OCI-LY7 (cell line): ENCODE data around the gene PDZRN4. TPM values are rescaled to one million over a fixed set of nuclear protein-coding genes. Genes with fewer than 3 reads are reported as not detected.
A peak's percentile ranks its signal among the peaks of the same experiment; 100 is the strongest.

ENCODE experiments used
- BruUV-seq: library from RNA; stranded (reverse); fragments of 400-500 nt; replicated peaks from 2 replicates; lab custom pipeline; 2021; lab: Mats Ljungman, UMichigan
- CTCF ChIA-PET: fragments of 300-600 bp; sonication (Branson Sonifier 250); formaldehyde crosslinking; loops from one replicate; lab custom pipeline; 2022; ENCODE audit warnings: antibody characterized with exemption; ENCODE audit not compliant: unreplicated experiment; lab: Charles Lee
- POLR2A ChIA-PET: fragments of 300-600 bp; sonication (Branson Sonifier 250); formaldehyde crosslinking; loops from one replicate; lab custom pipeline; 2022; ENCODE audit warnings: antibody characterized with exemption; lab: Charles Lee
- DNase-seq: peaks from one replicate; pipeline ENCODE4 v3.0.0-alpha.2; 2015; ENCODE audit warnings: low spot score
- H2AFZ ChIP-seq: fragments of 200-600 bp; sonication (generic), shearing (Covaris generic); 2 replicates; pipeline ENCODE4 v1.6.1; 2014; ENCODE audit warnings: mild to moderate bottlenecking, antibody characterized with exemption, low read length, moderate library complexity
- H3K27ac ChIP-seq: fragments of 200-600 bp; sonication (generic); 2 replicates; pipeline ENCODE4 v1.5.1; 2014; ENCODE audit warnings: mixed run types, low read depth, mild to moderate bottlenecking, moderate library complexity, low read length, inconsistent platforms; ENCODE audit not compliant: poor library complexity, severe bottlenecking
- H3K36me3 ChIP-seq: fragments of 200-600 bp; sonication (generic); 2 replicates; pipeline ENCODE4 v1.6.1; 2014; ENCODE audit warnings: mild to moderate bottlenecking, antibody characterized with exemption, low read length, moderate library complexity, mixed read lengths; ENCODE audit not compliant: insufficient read depth
- H3K4me1 ChIP-seq: fragments of 200-600 bp; sonication (generic); 2 replicates; pipeline ENCODE4 v1.5.1; 2014; ENCODE audit warnings: mild to moderate bottlenecking, low read length; ENCODE audit not compliant: insufficient read depth, poor library complexity, severe bottlenecking
- H3K4me2 ChIP-seq: fragments of 200-600 bp; sonication (generic); 2 replicates; pipeline ENCODE4 v1.6.1; 2014; ENCODE audit warnings: mild to moderate bottlenecking, low read length
- H3K4me3 ChIP-seq: fragments of 200-600 bp; sonication (generic); 2 replicates; pipeline ENCODE4 v1.5.1; 2014; ENCODE audit warnings: mild to moderate bottlenecking, low read depth, low read length; ENCODE audit not compliant: poor library complexity, severe bottlenecking
- H3K79me2 ChIP-seq: fragments of 200-600 bp; sonication (generic); 2 replicates; pipeline ENCODE4 v1.6.1; 2016; ENCODE audit warnings: low read depth, mild to moderate bottlenecking, low read length, moderate library complexity, mixed read lengths; ENCODE audit not compliant: insufficient read depth
- H3K9me2 ChIP-seq: fragments of 200-600 bp; sonication (generic); 2 replicates; pipeline ENCODE4 v1.6.1; 2016; ENCODE audit warnings: mild to moderate bottlenecking, low read length, mixed read lengths; ENCODE audit not compliant: insufficient read depth
- H3K9me3 ChIP-seq: fragments of 200-600 bp; sonication (generic); 2 replicates; pipeline ENCODE4 v1.6.1; 2014; ENCODE audit warnings: mild to moderate bottlenecking, mixed run types, low read length, mixed read lengths
- H4K20me1 ChIP-seq: fragments of 200-600 bp; sonication (generic); 2 replicates; pipeline ENCODE4 v1.6.1; 2014; ENCODE audit warnings: mild to moderate bottlenecking, antibody characterized with exemption, low read length, moderate library complexity, mixed read lengths; ENCODE audit not compliant: insufficient read depth
- CTCF ChIP-seq: fragments of 200-600 bp; sonication (generic); conservative IDR thresholded peaks from 2 replicates; pipeline ENCODE4 v1.5.1; 2014; ENCODE audit warnings: mild to moderate bottlenecking, antibody characterized with exemption, low read length, moderate library complexity, mixed read lengths
- EZH2phosphoT487 ChIP-seq: fragments of 200-600 bp; sonication (generic); IDR thresholded peaks from 2 replicates; pipeline ENCODE4 v1.6.1; 2018; ENCODE audit warnings: low read depth, borderline replicate concordance, mild to moderate bottlenecking, mixed run types, antibody characterized with exemption, low read length, moderate library complexity, mixed read lengths
- intact Hi-C: fragments of 100-400 bp; cut with micrococcal nuclease; formaldehyde crosslinking; loops from one replicate; pipeline ENCODE4 v1.10.0; 2022; ENCODE audit not compliant: unreplicated experiment
- total RNA-seq, 2 experiments: library from RNA; depleted of rRNA in 1 of 2; stranded (reverse); fragments of >200 nt in 1 of 2; shearing (Covaris generic) in 1 of 2; gene quantifications; 2 replicates each; pipeline ENCODE4 v1.2.3, GENCODE V29; 2014 to 2022

Gene PDZRN4
- total RNA-seq, 2 experiments from 2014 or later, result 6.8 to 16.8 TPM

DNA sequence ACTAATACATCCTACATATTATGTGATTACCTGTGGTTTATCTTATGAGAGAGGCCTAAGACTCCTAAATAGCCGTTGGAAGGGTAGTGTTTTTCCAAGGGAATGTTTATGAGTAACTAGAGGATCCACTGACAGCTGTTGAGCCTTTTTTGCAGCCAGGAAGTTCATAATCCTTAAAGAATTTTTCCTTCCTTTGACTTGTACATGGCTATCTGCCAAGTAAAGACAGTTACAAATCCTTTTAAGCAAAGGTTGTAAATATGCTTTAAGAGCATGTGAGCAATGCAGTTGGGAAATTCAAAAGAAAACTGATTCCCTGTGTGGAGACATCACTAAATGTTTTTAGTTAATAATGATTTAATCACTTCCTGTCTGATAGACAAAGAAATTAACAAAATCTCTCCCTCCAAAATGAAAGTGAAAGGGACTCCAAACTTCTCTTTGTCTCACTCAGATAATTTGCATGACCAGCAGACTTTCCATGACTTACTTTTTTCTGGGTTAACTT lies 333.8 kb downstream of the PDZRN4 start:
- Histone ChIP-seq H3K27ac (peak overlapping the region; percentile 47), H3K36me3 (no peaks in the 10 kb centered on the region; the same call in 1 of the 2 replicates), H3K9me3 (no peaks in the 10 kb centered on the region), H3K4me2 (peak overlapping the region; percentile 77), H3K9me2 (no peaks in the 10 kb centered on the region), H4K20me1 (no peaks in the 10 kb centered on the region), H3K4me3 (peak overlapping the region; percentile 55), H2AFZ (peak overlapping the region; percentile 94), H3K79me2 (no peaks in the 10 kb centered on the region), H3K4me1 (peaks cover 23% of the 10 kb centered on the region)
- ChIA-PET CTCF (interaction anchor here (0.9 to 1.2 kb wide), 2 partner anchors 10 to 62 kb away, joined by 3 read pairs; no protein-coding TSS in a partner anchor), POLR2A (interaction anchor here (0.8 to 2.1 kb wide), 6 partner anchors 10 to 97 kb away, joined by 3 to 8 read pairs (median 4); no protein-coding TSS in a partner anchor)
- BruUV-seq, result no TSS peak
- TF ChIP-seq CTCF (no peak), EZH2phosphoT487 (no peak)
- intact Hi-C loops, result no loop called here
- peak; percentile 57 for DNase-seq

- POLR2A ChIA-PET, result no interaction called here
- H3K4me2 ChIP-seq, result no peak overlapping the region
- TF ChIP-seq EZH2phosphoT487 (no peak), CTCF (no peak)
These were observed 338.9 kb downstream of the PDZRN4 start for GRCh38 chr12:41527062-41527461.

DNA sequence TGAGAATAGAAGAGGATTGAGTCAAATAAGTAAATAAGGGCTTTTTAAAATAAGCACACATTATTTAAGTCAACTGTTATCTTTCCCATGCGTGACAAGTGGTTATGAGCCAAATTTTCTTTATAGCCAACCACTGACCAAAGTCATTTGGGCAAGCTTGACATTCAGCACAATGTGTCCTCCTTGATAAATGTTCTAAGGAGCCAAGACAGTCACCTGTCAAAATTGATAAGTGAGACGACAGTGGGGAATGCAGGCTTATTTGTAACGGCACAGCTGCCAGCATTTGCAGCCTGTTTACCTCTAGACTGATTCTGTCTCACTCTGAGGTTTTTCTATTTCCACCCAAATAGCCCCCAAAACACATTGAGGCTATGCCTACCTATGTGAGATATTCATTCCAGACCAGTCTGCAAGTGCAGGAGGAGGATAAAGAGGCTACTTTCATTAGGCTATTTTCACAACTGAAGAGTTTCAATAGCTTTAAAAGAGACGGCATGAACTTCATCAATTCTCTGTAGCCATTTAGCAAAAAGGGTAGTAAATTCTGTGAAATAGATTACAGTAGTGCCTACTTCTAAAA lies 339.5 kb downstream of the PDZRN4 start:
- H3K4me3 ChIP-seq, result no peak overlapping the region
- BruUV-seq, result no TSS peak
- POLR2A ChIA-PET, result no interaction called here
- no peak for TF ChIP-seq CTCF
- TF ChIP-seq EZH2phosphoT487, result no peak
- peaks cover 2% of the 10 kb centered on the region for H3K4me1 ChIP-seq
- CTCF ChIA-PET, result no interaction called here
- no peak for DNase-seq
- H3K9me2 ChIP-seq, result no peaks in the 10 kb centered on the region
- H4K20me1 ChIP-seq, result no peaks in the 10 kb centered on the region
- intact Hi-C loops, result no loop called here
- H3K36me3 ChIP-seq, result no peaks in the 10 kb centered on the region
- no peak overlapping the region for H2AFZ ChIP-seq
- H3K27ac ChIP-seq, result no peak overlapping the region
- no peaks in the 10 kb centered on the region for H3K79me2 ChIP-seq
- H3K9me3 ChIP-seq, result no peaks in the 10 kb centered on the region
- no peak overlapping the region for H3K4me2 ChIP-seq

More at GRCh38 chr12:41527062-41527461, 338.9 kb downstream of the PDZRN4 start:
- Histone ChIP-seq H4K20me1 (no peaks in the 10 kb centered on the region), H3K27ac (no peak overlapping the region), H3K79me2 (no peaks in the 10 kb centered on the region), H3K9me3 (no peaks in the 10 kb centered on the region), H3K4me1 (peaks cover 8% of the 10 kb centered on the region), H3K9me2 (no peaks in the 10 kb centered on the region), H3K36me3 (no peaks in the 10 kb centered on the region), H3K4me3 (no peak overlapping the region), H2AFZ (no peak overlapping the region)
- CTCF ChIA-PET, result no interaction called here
- BruUV-seq, result no TSS peak
- DNase-seq, result no peak
- intact Hi-C loops, result no loop called here
